H1 (cell line): ENCODE data around the gene CIAO2A.

ENCODE experiments used
- BRCA1 ChIP-seq: IDR thresholded peaks from 2 replicates; pipeline ENCODE4 v1.6.1; 2012; ENCODE audit warnings: low read depth, low read length, improper control_type of control experiment
- CBX8 ChIP-seq: fragments of 300-800, 300-1000 bp; sonication (generic); IDR thresholded peaks from 2 replicates; pipeline ENCODE4 v1.7.1; 2016; ENCODE audit warnings: low read depth, low read length, borderline replicate concordance
- CTCF ChIP-seq, 3 experiments: IDR thresholded peaks; 1 replicate in 2 of 3; 2 replicates in 1 of 3; pipeline versions ENCODE4 v1.5.1 to v1.6.1; 2011; ENCODE audit warnings: low read length in 3 of 3, mild to moderate bottlenecking in 3 of 3, inconsistent platforms in 2 of 3, low read depth in 1 of 3, moderate library complexity in 1 of 3; ENCODE audit not compliant: insufficient read depth in 1 of 3; ENCODE audit errors: control extremely low read depth in 1 of 3
- EP300 ChIP-seq, 2 experiments: IDR thresholded peaks; 1 replicate in 1 of 2; 2 replicates in 1 of 2; pipeline ENCODE4 v1.6.1; 2011 to 2012; ENCODE audit warnings: low read depth in 2 of 2, low read length in 2 of 2, mild to moderate bottlenecking in 2 of 2, borderline replicate concordance in 1 of 2, inconsistent platforms in 1 of 2, moderate library complexity in 1 of 2
- EZH2 ChIP-seq: fragments of 200-600 bp; sonication (generic); IDR thresholded peaks from 2 replicates; pipeline ENCODE4 v1.7.1; 2012; ENCODE audit warnings: low read depth, mild to moderate bottlenecking, moderate library complexity, low read length, inconsistent platforms; ENCODE audit not compliant: severe bottlenecking
- HDAC2 ChIP-seq, 2 experiments: fragments of 300-600 bp in 1 of 2; sonication (generic) in 1 of 2; IDR thresholded peaks; 2 replicates each; pipeline ENCODE4 v1.6.1; 2011 to 2012; ENCODE audit warnings: low read depth in 2 of 2, low read length in 2 of 2, mild to moderate bottlenecking in 2 of 2, moderate library complexity in 2 of 2, borderline replicate concordance in 1 of 2, inconsistent platforms in 1 of 2
- HDAC6 ChIP-seq: IDR thresholded peaks from one replicate; pipeline ENCODE4 v1.7.1; 2012; ENCODE audit warnings: low read depth, mild to moderate bottlenecking, inconsistent platforms, low read length, moderate library complexity
- MAX ChIP-seq: IDR thresholded peaks from 2 replicates; pipeline ENCODE4 v1.6.1; 2012; ENCODE audit warnings: inconsistent platforms
- POLR2A ChIP-seq, 2 experiments: IDR thresholded peaks; 1 replicate in 1 of 2; 2 replicates in 1 of 2; pipeline ENCODE4 v1.6.1; 2011; ENCODE audit warnings: low read depth in 2 of 2, low read length in 2 of 2, mild to moderate bottlenecking in 2 of 2; ENCODE audit errors: control extremely low read depth in 1 of 2
- SUZ12 ChIP-seq: fragments of 200-600 bp; sonication (generic); IDR thresholded peaks from 2 replicates; pipeline ENCODE4 v1.6.1; 2012; ENCODE audit warnings: mild to moderate bottlenecking, inconsistent platforms, low read length, moderate library complexity, mixed read lengths
- TAF1 ChIP-seq: IDR thresholded peaks from 2 replicates; pipeline ENCODE4 v1.6.1; 2011; ENCODE audit warnings: mild to moderate bottlenecking, low read depth, low read length

DNA sequence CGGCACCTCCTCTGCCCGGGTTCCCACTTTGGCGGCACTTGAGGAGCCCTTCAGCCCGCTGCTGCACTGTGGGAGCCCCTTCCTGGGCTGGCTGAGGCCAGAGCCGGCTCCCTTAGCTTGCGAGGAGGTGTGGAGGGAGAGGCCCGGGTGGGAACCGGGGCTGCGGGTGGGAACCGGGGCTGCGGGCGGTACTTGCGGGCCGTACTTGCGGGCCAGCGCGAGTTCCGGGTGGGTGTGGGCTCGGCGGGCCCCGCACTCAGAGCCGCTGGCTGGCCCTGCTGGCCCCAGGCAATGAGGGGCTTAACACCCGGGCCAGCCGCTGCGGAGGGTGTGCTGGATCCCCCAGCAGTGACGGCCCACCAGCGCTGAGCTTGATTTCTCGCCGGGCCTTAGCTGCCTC lies 32.9 kb downstream of the CIAO2A start:
- TF ChIP-seq POLR2A (IDR thresholded peaks at IDR 0.05; ENCODE audit: control extremely low read depth in 1 of 2, low read depth in 2 of 2, low read length in 2 of 2) (no peak), CTCF (IDR thresholded peaks at IDR 0.05; ENCODE audit: control extremely low read depth in 1 of 3, insufficient read depth in 1 of 3, low read depth in 1 of 3, low read length in 3 of 3) (no peak), EZH2 (no peak), HDAC2 (IDR thresholded peaks at IDR 0.05; ENCODE audit: borderline replicate concordance in 1 of 2, low read depth in 2 of 2, low read length in 2 of 2) (no peak), SUZ12 (no peak), HDAC6 (no peak), CBX8 (no peak), MAX (no peak), BRCA1 (no peak), TAF1 (no peak), EP300 (IDR thresholded peaks at IDR 0.05; ENCODE audit: borderline replicate concordance in 1 of 2, low read depth in 2 of 2, low read length in 2 of 2) (no peak)
